Loucy (cell line): ENCODE data around the gene DPH3.

Source experiments
- H2AFZ ChIP-seq: fragments of 200-600 bp; sonication (generic); 2 replicates; pipeline ENCODE4 v1.6.0; 2016; ENCODE audit warnings: antibody characterized with exemption, mild to moderate bottlenecking, low read length, moderate library complexity
- H3F3A ChIP-seq: fragments of 200-600 bp; 2 replicates; pipeline ENCODE4 v1.6.0; 2016; ENCODE audit warnings: antibody characterized with exemption, low read depth, mild to moderate bottlenecking
- H3K27me3 ChIP-seq: fragments of 200-600 bp; sonication (generic); 2 replicates; pipeline ENCODE4 v1.6.1; 2014; ENCODE audit warnings: low read length, mild to moderate bottlenecking; ENCODE audit not compliant: insufficient read depth, poor library complexity, severe bottlenecking
- H3K36me3 ChIP-seq: fragments of 200-600 bp; sonication (generic); 2 replicates; pipeline ENCODE4 v1.6.1; 2016; ENCODE audit warnings: low read length; ENCODE audit not compliant: insufficient read depth
- H3K4me1 ChIP-seq: fragments of 200-600 bp; sonication (generic); 2 replicates; pipeline ENCODE4 v1.5.1; 2014; ENCODE audit warnings: low read length, mild to moderate bottlenecking; ENCODE audit not compliant: insufficient read depth, poor library complexity, severe bottlenecking
- H3K4me2 ChIP-seq: fragments of 200-600 bp; sonication (generic); 2 replicates; pipeline ENCODE4 v1.6.0; 2014; ENCODE audit warnings: antibody characterized with exemption, low read length, low read depth, mild to moderate bottlenecking; ENCODE audit not compliant: poor library complexity, severe bottlenecking
- H3K4me3 ChIP-seq: fragments of 200-600 bp; sonication (generic); 2 replicates; pipeline ENCODE4 v1.5.1; 2014; ENCODE audit warnings: low read length, mild to moderate bottlenecking, mixed read lengths; ENCODE audit not compliant: poor library complexity, severe bottlenecking
- H3K79me2 ChIP-seq: fragments of 200-600 bp; sonication (generic); 2 replicates; pipeline ENCODE4 v1.6.1; 2014; ENCODE audit warnings: low read length; ENCODE audit not compliant: insufficient read depth
- H3K9ac ChIP-seq: fragments of 200-600 bp; sonication (generic); 2 replicates; pipeline ENCODE4 v1.6.0; 2014; ENCODE audit warnings: mild to moderate bottlenecking, low read depth, low read length, moderate library complexity; ENCODE audit not compliant: poor library complexity, severe bottlenecking
- H3K9me2 ChIP-seq: fragments of 200-600 bp; sonication (generic); replicated peaks from 2 replicates; pipeline ENCODE4 v1.6.1; 2016; ENCODE audit warnings: low read depth, low read length, mixed read lengths
- H3K9me3 ChIP-seq: fragments of 200-600 bp; sonication (generic); 2 replicates; pipeline ENCODE4 v1.6.1; 2014; ENCODE audit warnings: mild to moderate bottlenecking, antibody characterized with exemption, low read length, low read depth; ENCODE audit not compliant: insufficient read depth
- H4K20me1 ChIP-seq: fragments of 200-600 bp; sonication (generic); 2 replicates; pipeline ENCODE4 v1.6.0; 2014; ENCODE audit warnings: antibody characterized with exemption, low read length, mild to moderate bottlenecking; ENCODE audit not compliant: insufficient read depth, poor library complexity, severe bottlenecking
- EZH2phosphoT487 ChIP-seq: fragments of 200-600 bp; IDR thresholded peaks from 2 replicates; pipeline ENCODE4 v1.6.1; 2018; ENCODE audit warnings: antibody characterized with exemption, mild to moderate bottlenecking, moderate library complexity, borderline replicate concordance
- TF ChIP-seq, protein P1 (sequence below): fragments of 200-600 bp; sonication (generic); conservative IDR thresholded peaks from 2 replicates; pipeline ENCODE4 v1.5.1; 2014; ENCODE audit warnings: mild to moderate bottlenecking, antibody characterized with exemption, low read length

Gene DPH3

DNA sequence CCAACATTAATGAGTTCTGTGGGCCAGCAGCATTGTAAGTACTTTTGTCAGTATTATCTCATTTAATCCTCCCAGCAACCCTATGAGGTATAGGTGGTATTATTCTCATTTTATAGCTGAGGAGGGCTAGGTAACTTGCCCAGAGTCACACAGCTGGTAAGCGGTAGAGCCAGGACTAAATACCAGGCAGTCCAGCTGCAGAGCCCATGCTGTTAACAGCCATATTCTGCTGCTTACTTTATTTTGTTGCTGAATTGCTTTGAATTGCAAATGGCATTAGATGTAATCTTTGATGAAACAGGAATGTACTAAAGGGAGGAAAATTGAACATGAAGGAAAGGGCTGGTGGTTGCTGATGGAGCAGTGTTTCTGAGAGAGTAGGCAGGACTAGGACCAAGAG is 19.9 kb upstream of the DPH3 start:
- Histone ChIP-seq H2AFZ (no peak overlapping the region), H3K79me2 (no peaks in the 10 kb centered on the region), H3K9ac (no peak overlapping the region), H3K4me2 (no peak overlapping the region), H4K20me1 (no peaks in the 10 kb centered on the region), H3K9me3 (no peaks in the 10 kb centered on the region), H3K9me2 (no peaks in the 10 kb centered on the region), H3K36me3 (peaks cover 10% of the 10 kb centered on the region; the same call in 1 of the 2 replicates), H3F3A (no peaks in the 10 kb centered on the region), H3K4me1 (peaks cover 4% of the 10 kb centered on the region), H3K27me3 (no peaks in the 10 kb centered on the region), H3K4me3 (no peak overlapping the region)
- TF ChIP-seq, protein P1, sequence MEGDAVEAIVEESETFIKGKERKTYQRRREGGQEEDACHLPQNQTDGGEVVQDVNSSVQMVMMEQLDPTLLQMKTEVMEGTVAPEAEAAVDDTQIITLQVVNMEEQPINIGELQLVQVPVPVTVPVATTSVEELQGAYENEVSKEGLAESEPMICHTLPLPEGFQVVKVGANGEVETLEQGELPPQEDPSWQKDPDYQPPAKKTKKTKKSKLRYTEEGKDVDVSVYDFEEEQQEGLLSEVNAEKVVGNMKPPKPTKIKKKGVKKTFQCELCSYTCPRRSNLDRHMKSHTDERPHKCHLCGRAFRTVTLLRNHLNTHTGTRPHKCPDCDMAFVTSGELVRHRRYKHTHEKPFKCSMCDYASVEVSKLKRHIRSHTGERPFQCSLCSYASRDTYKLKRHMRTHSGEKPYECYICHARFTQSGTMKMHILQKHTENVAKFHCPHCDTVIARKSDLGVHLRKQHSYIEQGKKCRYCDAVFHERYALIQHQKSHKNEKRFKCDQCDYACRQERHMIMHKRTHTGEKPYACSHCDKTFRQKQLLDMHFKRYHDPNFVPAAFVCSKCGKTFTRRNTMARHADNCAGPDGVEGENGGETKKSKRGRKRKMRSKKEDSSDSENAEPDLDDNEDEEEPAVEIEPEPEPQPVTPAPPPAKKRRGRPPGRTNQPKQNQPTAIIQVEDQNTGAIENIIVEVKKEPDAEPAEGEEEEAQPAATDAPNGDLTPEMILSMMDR = no peak
- TF ChIP-seq EZH2phosphoT487 = no peak

DNA sequence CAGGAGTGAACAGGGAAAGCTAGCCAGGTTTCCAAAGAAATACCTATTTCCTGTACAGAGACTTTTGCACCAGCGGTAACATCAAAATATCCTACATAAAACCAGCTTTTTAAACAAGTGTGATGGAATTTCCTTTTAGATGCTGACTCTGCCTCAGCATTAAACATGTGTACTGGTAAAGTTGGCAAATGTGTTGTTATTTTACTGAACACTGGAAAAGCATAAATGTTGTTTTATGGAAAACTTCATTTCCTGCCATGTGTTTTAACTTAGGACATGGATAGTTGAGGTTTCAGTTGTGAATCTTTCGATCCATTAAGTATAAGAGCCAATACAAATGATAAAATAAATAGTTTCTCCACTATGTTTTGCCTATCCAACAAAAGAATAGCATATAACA is 15.9 kb upstream of the DPH3 start:
- no peaks in the 10 kb centered on the region for H3K9me2 ChIP-seq
- no peaks in the 10 kb centered on the region for H3K4me1 ChIP-seq
- H3K79me2 ChIP-seq = no peaks in the 10 kb centered on the region
- no peak overlapping the region for H3K4me3 ChIP-seq
- no peak overlapping the region for H3K9ac ChIP-seq
- no peak overlapping the region for H3K4me2 ChIP-seq
- H3K9me3 ChIP-seq = no peaks in the 10 kb centered on the region
- H3K36me3 ChIP-seq = peaks cover 8% of the 10 kb centered on the region; the same call in 1 of the 2 replicates
- H4K20me1 ChIP-seq = no peaks in the 10 kb centered on the region
- H3F3A ChIP-seq = no peaks in the 10 kb centered on the region
- no peak overlapping the region for H2AFZ ChIP-seq
- no peaks in the 10 kb centered on the region for H3K27me3 ChIP-seq
- TF ChIP-seq, protein P1 = no peak
- TF ChIP-seq EZH2phosphoT487 = no peak

DNA sequence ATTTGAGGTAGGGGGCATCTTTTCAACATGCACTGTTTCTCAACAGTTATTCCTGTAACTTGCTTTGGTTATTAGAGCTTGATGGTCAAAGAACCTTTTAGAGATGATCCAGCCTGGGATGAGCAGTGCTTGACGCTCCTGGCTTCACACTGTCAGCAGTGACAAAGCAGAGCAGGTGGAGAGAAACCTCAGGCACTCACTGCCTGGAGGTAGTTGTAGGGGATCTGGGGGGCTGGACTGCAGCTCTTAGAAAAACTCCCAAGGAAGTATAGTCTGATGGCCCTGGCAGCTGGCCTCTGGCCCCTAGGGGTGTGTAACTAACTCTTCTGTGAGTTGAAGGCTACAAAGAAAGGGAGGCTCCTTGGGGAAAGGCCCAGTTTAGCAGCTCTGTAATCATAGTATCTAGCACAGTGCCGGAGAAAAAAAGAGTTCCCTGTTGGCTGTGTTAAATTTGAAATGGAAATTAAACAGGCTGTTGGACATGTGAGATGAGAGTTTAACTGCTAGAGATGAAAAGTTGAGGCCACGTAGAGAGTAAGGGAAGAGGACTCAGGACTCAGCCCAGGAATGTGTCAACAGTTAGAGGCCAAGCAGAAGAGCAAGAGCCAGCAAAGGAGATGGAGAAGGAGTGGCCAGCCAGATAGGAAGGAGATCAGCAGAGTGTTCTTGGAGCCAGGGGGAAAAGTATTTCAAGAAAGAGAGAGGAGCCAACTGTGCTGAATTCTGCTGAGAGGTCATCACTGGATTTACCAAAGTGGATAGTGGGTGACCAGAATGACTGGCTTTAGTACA is 14.5 kb upstream of the DPH3 start:
- peaks cover 8% of the 10 kb centered on the region; the same call in 1 of the 2 replicates for H3K36me3 ChIP-seq
- no peaks in the 10 kb centered on the region for H3K4me1 ChIP-seq
- H3K27me3 ChIP-seq = no peaks in the 10 kb centered on the region
- no peaks in the 10 kb centered on the region for H3K79me2 ChIP-seq
- H3K9ac ChIP-seq = no peak overlapping the region
- H4K20me1 ChIP-seq = no peaks in the 10 kb centered on the region
- no peak overlapping the region for H2AFZ ChIP-seq
- H3K4me3 ChIP-seq = no peak overlapping the region
- no peak overlapping the region for H3K4me2 ChIP-seq
- TF ChIP-seq, protein P1 = no peak
- TF ChIP-seq EZH2phosphoT487 = no peak
- H3K9me3 ChIP-seq = no peaks in the 10 kb centered on the region
- H3K9me2 ChIP-seq = no peaks in the 10 kb centered on the region
- no peaks in the 10 kb centered on the region for H3F3A ChIP-seq
